Activated T-cell treated with anti-CD3 and anti-CD28 coated beads for 1 hour (primary cell): Measurements from ENCODE around the gene TBK1.
"Not testable (repeated sequence)": the region's sequence is repeated elsewhere in the genome, so short reads cannot be mapped to it uniquely, and the experiment has no call there.

Source experiments
- DNase-seq: peaks from one replicate; pipeline ENCODE4 v3.0.0-alpha.2; 2020; ENCODE audit warnings: low read depth

The TBK1 gene

DNA sequence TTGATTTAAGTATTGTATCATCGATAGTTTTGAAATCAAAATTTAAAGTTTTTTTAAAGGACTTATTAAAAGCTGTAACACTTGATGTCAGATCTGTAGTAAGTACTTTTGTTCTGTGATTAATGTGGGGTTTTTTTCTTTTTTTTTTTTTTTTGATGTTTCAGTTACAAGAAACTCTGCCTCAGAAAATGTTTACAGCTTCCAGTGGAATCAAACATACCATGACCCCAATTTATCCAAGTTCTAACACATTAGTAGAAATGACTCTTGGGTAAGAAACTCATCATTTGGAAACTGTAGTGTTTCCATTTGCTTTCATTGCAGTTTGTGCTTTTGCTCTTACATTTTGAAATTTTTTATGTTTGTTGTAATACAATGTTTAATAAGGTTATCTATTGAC, 45.6 kb downstream of the TBK1 start:
- DNase-seq = no peak

GRCh38 chr12:64497903-64498302, 46.0 kb downstream of the TBK1 start:
- DNase-seq = no peak

GRCh38 chr12:64500394-64500793, 48.5 kb downstream of the TBK1 start:
- no peak for DNase-seq

DNA sequence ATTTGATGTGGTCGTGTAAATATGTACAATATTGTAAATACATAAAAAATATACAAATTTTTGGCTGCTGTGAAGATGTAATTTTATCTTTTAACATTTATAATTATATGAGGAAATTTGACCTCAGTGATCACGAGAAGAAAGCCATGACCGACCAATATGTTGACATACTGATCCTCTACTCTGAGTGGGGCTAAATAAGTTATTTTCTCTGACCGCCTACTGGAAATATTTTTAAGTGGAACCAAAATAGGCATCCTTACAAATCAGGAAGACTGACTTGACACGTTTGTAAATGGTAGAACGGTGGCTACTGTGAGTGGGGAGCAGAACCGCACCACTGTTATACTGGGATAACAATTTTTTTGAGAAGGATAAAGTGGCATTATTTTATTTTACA, 49.6 kb downstream of the TBK1 start:
- DNase-seq = no peak

- DNase-seq = no peak
Measured at GRCh38 chr12:64506955-64507354, 55.0 kb downstream of the TBK1 start.

- DNase-seq = no peak
Measured at GRCh38 chr12:64510667-64511066, 58.7 kb downstream of the TBK1 start.

DNA sequence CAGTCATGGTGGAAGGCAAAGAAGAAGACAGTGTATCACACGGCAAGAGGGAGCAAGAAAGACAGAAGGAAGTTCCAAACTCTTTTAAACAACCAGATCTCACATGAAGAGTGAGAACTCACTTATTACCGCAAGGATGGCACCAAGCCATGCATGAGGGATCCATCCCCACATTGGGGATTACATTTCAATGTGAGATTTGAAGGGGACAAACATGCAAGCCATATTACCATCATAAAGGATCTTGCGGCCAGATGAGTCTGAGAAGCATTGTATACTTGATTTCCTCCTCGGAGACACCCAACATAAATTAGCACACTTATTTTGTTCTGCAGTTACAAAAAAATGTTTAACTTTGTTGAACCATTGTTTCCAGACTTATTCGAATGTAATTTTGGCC, 66.5 kb downstream of the TBK1 start:
- DNase-seq = no peak

GRCh38 chr12:64521833-64522232, 69.9 kb downstream of the TBK1 start:
- DNase-seq = no peak

- DNase-seq = no peak
Measured at GRCh38 chr12:64522316-64522715, 70.4 kb downstream of the TBK1 start.

DNA sequence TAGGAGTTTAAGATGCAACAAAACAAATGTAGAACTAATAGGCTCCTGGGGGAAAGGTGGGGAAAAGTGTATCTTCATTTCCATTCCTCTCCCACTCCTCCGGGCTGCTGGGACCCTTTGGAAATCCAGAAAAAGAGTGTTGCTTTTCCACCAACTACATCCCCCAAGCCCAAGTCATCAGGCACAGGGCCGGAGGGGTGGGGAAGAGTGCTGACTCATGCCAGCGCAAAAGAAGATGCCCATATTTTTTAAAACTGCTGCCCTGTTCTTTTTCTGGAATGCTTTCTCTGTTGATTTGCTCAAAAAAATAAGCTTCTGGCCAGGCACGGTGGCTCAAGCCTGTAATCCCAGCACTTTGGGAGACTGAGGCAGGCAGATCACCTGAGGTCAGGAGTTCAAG, 70.9 kb downstream of the TBK1 start:
- DNase-seq = no peak

GRCh38 chr12:64523565-64524444, 71.9 kb downstream of the TBK1 start:
- not testable (repeated sequence) for DNase-seq

- DNase-seq = no peak
Measured at GRCh38 chr12:64525461-64526160, 73.7 kb downstream of the TBK1 start.

DNA sequence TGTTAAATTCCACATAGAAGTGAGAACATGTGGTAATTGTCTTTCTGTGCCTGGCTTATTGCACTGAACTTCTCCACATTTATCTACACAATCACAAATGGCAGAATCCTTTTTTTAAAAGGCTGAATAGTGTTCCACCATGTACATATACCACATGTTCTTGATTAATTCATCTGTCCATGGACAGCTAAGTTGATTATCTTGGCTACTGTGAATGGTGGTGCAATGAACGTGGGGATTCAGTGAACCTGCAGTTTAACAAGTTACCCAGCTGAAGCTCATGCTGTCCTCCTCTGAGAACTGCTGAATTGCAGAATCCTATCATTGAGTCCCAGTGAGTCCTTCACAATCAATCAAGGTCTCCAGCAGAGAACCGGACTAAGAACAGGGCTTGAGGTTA, 74.9 kb downstream of the TBK1 start:
- DNase-seq = no peak

GRCh38 chr12:64528616-64529015, 76.7 kb downstream of the TBK1 start:
- DNase-seq = no peak

- DNase-seq = no peak
Measured at GRCh38 chr12:64530566-64530965, 78.6 kb downstream of the TBK1 start.

GRCh38 chr12:64531665-64532334, 79.9 kb downstream of the TBK1 start:
- DNase-seq = no peak

- no peak for DNase-seq
Measured at GRCh38 chr12:64532734-64533351, 80.9 kb downstream of the TBK1 start.

GRCh38 chr12:64534672-64535199, 82.8 kb downstream of the TBK1 start:
- DNase-seq = no peak

DNA sequence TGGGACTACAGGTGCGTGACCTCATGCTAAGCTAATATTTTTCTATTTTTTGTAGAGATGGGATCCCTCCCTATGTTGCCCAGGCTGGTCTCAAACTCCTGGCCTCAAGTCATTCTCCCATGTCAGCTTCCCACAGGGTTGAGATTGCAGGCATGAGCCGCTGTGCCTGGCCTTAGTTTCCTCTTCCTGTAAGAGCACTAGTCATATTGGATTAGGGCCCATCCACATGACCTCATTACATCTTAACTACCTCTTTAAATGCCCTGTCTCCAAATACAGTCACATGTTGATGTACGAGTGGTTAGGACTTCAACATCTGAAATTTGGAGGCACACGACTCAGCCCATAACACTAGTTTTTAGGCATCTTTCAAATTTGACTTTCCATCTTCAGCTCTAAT, 86.2 kb downstream of the TBK1 start:
- no peak for DNase-seq

- DNase-seq = not testable (repeated sequence)
Measured at GRCh38 chr12:64542409-64543047, 90.6 kb downstream of the TBK1 start.

DNA sequence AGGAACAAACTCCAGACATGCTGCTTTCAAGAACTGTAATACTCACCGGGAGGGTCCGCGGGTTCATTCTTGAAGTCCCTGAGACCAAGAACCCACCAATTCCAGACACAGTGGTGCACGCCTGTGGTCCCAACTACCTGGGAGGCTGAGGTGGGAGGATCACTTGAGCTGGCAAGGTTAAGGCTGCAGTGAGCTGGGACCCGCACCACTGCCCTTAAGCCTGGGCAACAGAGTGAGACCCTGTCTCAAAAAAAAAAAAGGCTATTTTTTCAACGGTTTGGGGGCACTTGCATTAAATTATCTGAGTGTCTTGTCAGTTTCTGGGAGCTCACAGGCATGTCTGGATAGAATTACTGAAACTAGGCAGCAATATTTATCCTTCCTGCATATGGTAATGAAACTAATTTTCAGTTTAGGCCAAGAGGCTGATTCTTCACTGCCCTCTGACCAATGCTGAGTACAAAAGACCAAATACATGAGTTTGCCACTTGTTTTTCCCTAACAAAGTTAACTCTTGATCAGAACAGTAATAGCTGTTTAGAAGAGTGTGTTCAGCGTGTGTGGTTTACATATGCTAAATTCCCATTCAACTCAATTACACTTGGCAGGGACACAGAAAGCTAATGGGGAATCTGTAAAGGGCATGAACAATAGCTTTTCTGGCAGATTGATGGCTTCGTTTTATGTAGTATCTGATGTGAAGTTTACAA, 92.6 kb downstream of the TBK1 start:
- DNase-seq = no peak
